CD14-positive monocyte (primary cell): ENCODE results near the gene PLPP7. TPM values are rescaled to one million over a fixed set of nuclear protein-coding genes. Genes with fewer than 3 reads are reported as not detected.
A peak's percentile ranks its signal among the peaks of the same experiment; 100 is the strongest.
"Not testable (repeated sequence)": the region's sequence is repeated elsewhere in the genome, so short reads cannot be mapped to it uniquely, and the experiment has no call there.

Source experiments
- DNase-seq, 3 donors: peaks; one replicate each; pipeline ENCODE4 v3.0.0-alpha.2; 2011 to 2022
- H2AFZ ChIP-seq: 2 replicates; pipeline ENCODE4 v1.6.0; 2012; ENCODE audit warnings: mild to moderate bottlenecking, low read depth, low read length, inconsistent platforms; ENCODE audit not compliant: insufficient read depth, poor library complexity, severe bottlenecking
- H3K27ac ChIP-seq, 2 donors: 1 replicate in 1 of 2; 2 replicates in 1 of 2; pipeline ENCODE4 v1.5.1; 2012 to 2013; ENCODE audit warnings: low read length in 2 of 2, control low read depth in 1 of 2, inconsistent platforms in 1 of 2, low read depth in 1 of 2, mild to moderate bottlenecking in 1 of 2
- H3K27me3 ChIP-seq, 2 donors: one replicate each; pipeline versions ENCODE4 v1.6.0 to v1.6.1; 2011 to 2013; ENCODE audit warnings: low read length in 2 of 2; ENCODE audit not compliant: control insufficient read depth in 2 of 2, insufficient read depth in 2 of 2
- H3K36me3 ChIP-seq, 2 donors: replicated peaks in 1 of 2; 1 replicate in 1 of 2; 2 replicates in 1 of 2; pipeline versions ENCODE4 v1.5.1 to v1.6.1; 2012 to 2013; ENCODE audit warnings: low read length in 2 of 2, control low read depth in 1 of 2, inconsistent platforms in 1 of 2, mild to moderate bottlenecking in 1 of 2; ENCODE audit not compliant: insufficient read depth in 2 of 2, control insufficient read depth in 1 of 2
- H3K4me1 ChIP-seq, 2 donors: 1 replicate in 1 of 2; 2 replicates in 1 of 2; pipeline versions ENCODE4 v1.5.1 to v1.6.1; 2012 to 2013; ENCODE audit warnings: low read length in 2 of 2, control low read depth in 1 of 2, inconsistent platforms in 1 of 2, mild to moderate bottlenecking in 1 of 2, moderate library complexity in 1 of 2; ENCODE audit not compliant: insufficient read depth in 2 of 2, control insufficient read depth in 1 of 2
- H3K4me2 ChIP-seq: replicated peaks from 2 replicates; pipeline ENCODE3; 2012; ENCODE audit warnings: low read length, moderate library complexity, mild to moderate bottlenecking; ENCODE audit not compliant: poor library complexity, severe bottlenecking; ENCODE audit errors: extremely low read depth
- H3K4me3 ChIP-seq, 3 experiments: fragments of 200-600 bp in 1 of 3; sonication (generic) in 1 of 3; replicated peaks in 1 of 3; 1 replicate in 2 of 3; 2 replicates in 1 of 3; pipeline ENCODE4 v1.5.1; 2011 to 2013; ENCODE audit warnings: low read length in 3 of 3, mild to moderate bottlenecking in 3 of 3, control low read depth in 2 of 3, low read depth in 2 of 3, inconsistent platforms in 1 of 3, moderate library complexity in 1 of 3
- H3K79me2 ChIP-seq: 2 replicates; pipeline ENCODE4 v1.6.0; 2012; ENCODE audit warnings: mild to moderate bottlenecking, control low read depth, inconsistent platforms, low read length, moderate library complexity; ENCODE audit not compliant: insufficient read depth
- H3K9ac ChIP-seq: 2 replicates; pipeline ENCODE4 v1.6.0; 2017; ENCODE audit warnings: low read length, mild to moderate bottlenecking; ENCODE audit not compliant: insufficient read depth, poor library complexity, severe bottlenecking
- H3K9me3 ChIP-seq, 2 donors: replicated peaks in 1 of 2; 1 replicate in 1 of 2; 2 replicates in 1 of 2; pipeline versions ENCODE4 v1.5.1 to v1.6.1; 2012 to 2013; ENCODE audit warnings: low read length in 2 of 2, control low read depth in 1 of 2; ENCODE audit not compliant: control insufficient read depth in 1 of 2, insufficient read depth in 1 of 2
- H4K20me1 ChIP-seq: 2 replicates; pipeline ENCODE4 v1.6.0; 2012; ENCODE audit warnings: mild to moderate bottlenecking, low read length, control low read depth, moderate library complexity; ENCODE audit not compliant: insufficient read depth
- H3K27ac Mint-ChIP-seq, 7 donors: one replicate each; pipeline ENCODE4 v1.8.0; 2020; ENCODE audit warnings: mild to moderate bottlenecking in 7 of 7, mixed read lengths in 7 of 7, moderate library complexity in 6 of 7, inconsistent platforms in 2 of 7
- H3K27me3 Mint-ChIP-seq, 3 donors: one replicate each; pipeline ENCODE4 v1.8.0; 2021 to 2022; ENCODE audit warnings: low read depth in 3 of 3, mild to moderate bottlenecking in 3 of 3, mixed read lengths in 3 of 3, moderate library complexity in 3 of 3, inconsistent platforms in 1 of 3
- H3K36me3 Mint-ChIP-seq, 2 donors: one replicate each; pipeline ENCODE4 v1.8.0; 2020; ENCODE audit warnings: mixed read lengths in 2 of 2, inconsistent platforms in 1 of 2, mild to moderate bottlenecking in 1 of 2
- H3K4me1 Mint-ChIP-seq: one replicate; pipeline ENCODE4 v1.8.0; 2020; ENCODE audit warnings: mild to moderate bottlenecking, mixed read lengths
- H3K4me3 Mint-ChIP-seq, 2 donors: one replicate each; pipeline ENCODE4 v1.8.0; 2020; ENCODE audit warnings: mild to moderate bottlenecking in 2 of 2, mixed read lengths in 2 of 2, moderate library complexity in 1 of 2
- H3K9me3 Mint-ChIP-seq, 7 donors: one replicate each; pipeline ENCODE4 v1.8.0; 2020 to 2022; ENCODE audit warnings: mixed read lengths in 7 of 7, mild to moderate bottlenecking in 6 of 7, moderate library complexity in 6 of 7, inconsistent platforms in 2 of 7
- CTCF ChIP-seq: fragments of 200-600 bp; IDR thresholded peaks from one replicate; pipeline ENCODE4 v1.8.0; 2022; ENCODE audit warnings: antibody characterized with exemption, mild to moderate bottlenecking
- WGBS: methylation state at CpG from one replicate; pipeline ENCODE4 v1.1.5; 2013; ENCODE audit warnings: missing lambda C conversion rate; ENCODE audit not compliant: insufficient coverage; 5-methylcytosine and 5-hydroxymethylcytosine counted together
- intact Hi-C, 2 donors: fragments of 100-400 bp; cut with micrococcal nuclease; formaldehyde crosslinking; loops; one replicate each; pipeline versions ENCODE4 v1.15.0 to v1.15.1; 2023
- polyA plus RNA-seq, 3 donors: library from polyadenylated mRNA; depleted of rRNA in 1 of 3; unstranded in 2 of 3; stranded (reverse) in 1 of 3; fragments of 300-500 nt in 2 of 3; fragments of >200 nt in 1 of 3; fragmentation: Illumina TruSeq in 2 of 3; gene quantifications; 1 replicate in 2 of 3; 2 replicates in 1 of 3; pipeline ENCODE4 v1.2.3, GENCODE V29; 2012 to 2021

The PLPP7 gene
- polyA plus RNA-seq, 3 donors, result 1.1 to 3.1 (median 1.5) TPM

- Histone ChIP-seq H3K4me2 (peak overlapping the region; percentile 52), H3K79me2 (peaks cover 98% of the 10 kb centered on the region), H3K36me3 (peaks cover 2 to 4% of the 10 kb centered on the region in 2 donors), H3K4me3 (peak overlapping the region in 1 of 3 experiments; percentile 56), H3K27me3 (no peaks in the 10 kb centered on the region), H3K9me3 (no peaks in the 10 kb centered on the region), H3K4me1 (peaks cover 99 to 100% of the 10 kb centered on the region in 2 donors), H3K9ac (peak overlapping the region; percentile 29), H2AFZ (no peak overlapping the region), H3K27ac (peak overlapping the region; percentile 59 to 77), H4K20me1 (peaks cover 70% of the 10 kb centered on the region)
- peaks cover 0 to 2% (median 0%) of the 10 kb centered on the region in 3 donors for H3K27me3 Mint-ChIP-seq
- H3K4me1 Mint-ChIP-seq, result peaks cover 94% of the 10 kb centered on the region
- peak in 1 of 3 donors; percentile 46 for DNase-seq
- H3K27ac Mint-ChIP-seq, result peak overlapping the region; percentile 79 to 93 (median 90)
- peaks cover 17 to 60% of the 10 kb centered on the region in 2 donors for H3K36me3 Mint-ChIP-seq
- intact Hi-C loops, result no loop called here
- H3K9me3 Mint-ChIP-seq, result no peaks in the 10 kb centered on the region
- WGBS, result 51% methylated on average over 20 of the region's 26 CpGs
- H3K4me3 Mint-ChIP-seq, result peak overlapping the region; percentile 45 to 75
- TF ChIP-seq CTCF, result no peak
Observed at GRCh38 chr9:131266266-131267229, 23.0 kb upstream of the PLPP7 start.

- H3K4me1 Mint-ChIP-seq, result peaks cover 86% of the 10 kb centered on the region
- H3K4me2 ChIP-seq, result peak overlapping the region; percentile 98
- peak overlapping the region; percentile 92 to 98 (median 96) for H3K27ac Mint-ChIP-seq
- H3K79me2 ChIP-seq, result peaks cover 100% of the 10 kb centered on the region
- H3K9me3 Mint-ChIP-seq, result no peaks in the 10 kb centered on the region
- H3K4me1 ChIP-seq, result peaks cover 87 to 90% of the 10 kb centered on the region in 2 donors
- peak overlapping the region; percentile 17 to 94 (median 35) for H3K4me3 ChIP-seq
- H3K27me3 ChIP-seq, result no peaks in the 10 kb centered on the region
- peak overlapping the region; percentile 72 to 91 for H3K4me3 Mint-ChIP-seq
- peak; percentile 81 to 96 (median 90) for DNase-seq
- intact Hi-C loops, result loop anchor here in 1 of 2 donors (10.0 kb wide), 2 partner anchors 464 to 1084 kb away; partner anchors contain the start of gene SETX
- no peak overlapping the region for H2AFZ ChIP-seq
- 7% methylated on average over 11 of the region's 20 CpGs for WGBS
- H4K20me1 ChIP-seq, result peaks cover 75% of the 10 kb centered on the region
- H3K9ac ChIP-seq, result peak overlapping the region; percentile 46
- H3K36me3 Mint-ChIP-seq, result peaks cover 6 to 36% of the 10 kb centered on the region in 2 donors
- TF ChIP-seq CTCF, result no peak
- no peaks in the 10 kb centered on the region for H3K36me3 ChIP-seq
- peaks cover 0 to 2% (median 0%) of the 10 kb centered on the region in 3 donors for H3K27me3 Mint-ChIP-seq
- H3K27ac ChIP-seq, result peak overlapping the region; percentile 75 to 88
- no peaks in the 10 kb centered on the region for H3K9me3 ChIP-seq
Observed at GRCh38 chr9:131270171-131271015, 19.1 kb upstream of the PLPP7 start.

- not testable (repeated sequence) for H3K9me3 ChIP-seq, H2AFZ ChIP-seq, H3K9me3 Mint-ChIP-seq, H3K27me3 Mint-ChIP-seq, H3K36me3 ChIP-seq, H3K27me3 ChIP-seq, DNase-seq
- intact Hi-C loops, result loop anchor here in 1 of 2 donors (10.0 kb wide), 2 partner anchors 464 to 1084 kb away; partner anchors contain the start of gene SETX
- Mint-ChIP-seq H3K36me3 (peaks cover 4 to 30% of the 10 kb centered on the region in 2 donors), H3K27ac (peak overlapping the region; percentile 92 to 98 (median 95)), H3K4me1 (peaks cover 80% of the 10 kb centered on the region), H3K4me3 (peak overlapping the region; percentile 67 to 83)
- Histone ChIP-seq H3K79me2 (peaks cover 100% of the 10 kb centered on the region), H4K20me1 (peaks cover 75% of the 10 kb centered on the region), H3K27ac (peak overlapping the region; percentile 75 to 88), H3K9ac (peak overlapping the region; percentile 46), H3K4me3 (peak overlapping the region in 2 of 3 experiments; percentile 35 to 94), H3K4me2 (peak overlapping the region; percentile 98), H3K4me1 (peaks cover 82 to 84% of the 10 kb centered on the region in 2 donors)
- WGBS, result no CpG with 5 or more reads among the region's 1 CpG
Observed at GRCh38 chr9:131271016-131271273, 18.6 kb upstream of the PLPP7 start.
